ENCODE data around the gene PCBD2.

Gene PCBD2

DNA sequence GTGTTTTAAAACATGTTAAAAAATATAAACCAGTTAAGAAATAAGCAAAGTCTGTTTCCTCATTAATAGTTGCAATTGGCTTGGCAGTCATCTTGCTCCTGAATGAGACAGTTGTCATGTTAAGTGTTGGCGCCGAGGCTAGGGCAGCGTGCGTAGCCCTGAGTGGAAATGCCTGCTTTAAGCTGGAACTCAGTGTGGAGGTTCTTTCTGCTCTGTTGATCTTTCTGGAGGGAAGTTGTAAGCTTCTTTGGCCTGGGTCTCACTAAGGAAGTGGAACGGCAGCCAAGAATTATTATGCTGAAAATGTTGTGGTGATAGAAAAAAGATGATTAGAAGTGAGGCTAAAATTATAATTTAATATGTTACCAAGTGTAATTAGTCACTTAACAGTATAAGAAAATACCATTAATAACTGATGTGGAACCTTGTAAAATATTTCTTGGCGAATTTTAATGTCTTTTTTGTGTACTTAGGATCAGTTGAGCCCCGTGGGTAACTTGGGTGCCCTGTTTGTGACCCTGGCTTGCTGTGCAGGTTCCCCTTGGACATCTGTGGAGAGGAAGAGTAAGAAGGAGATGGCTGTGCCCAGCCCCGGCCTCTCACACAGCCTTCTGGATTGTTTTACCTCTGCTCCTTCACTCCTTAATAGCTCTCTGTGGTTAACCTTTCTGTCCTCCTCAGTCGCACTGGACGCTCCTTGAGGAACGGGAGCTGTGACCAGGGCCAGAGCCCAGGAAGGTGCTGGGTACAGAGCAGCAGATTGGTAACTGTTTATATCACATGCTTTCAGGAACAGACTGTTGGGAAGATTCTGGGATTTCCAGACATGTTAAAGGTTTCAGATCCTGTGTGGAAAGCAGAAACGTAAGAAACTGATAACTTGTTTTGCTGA is 31.0 kb downstream of the PCBD2 start:
- H3K4me3 ChIP-seq (ENCODE audit: low read depth, low read length) = no peak overlapping the region
- TF ChIP-seq MYC (IDR thresholded peaks at IDR 0.05; ENCODE audit: low read depth, low read length) = no peak
- TF ChIP-seq POLR2A (IDR thresholded peaks at IDR 0.05; ENCODE audit: extremely low read depth, insufficient read length) = no peak
- DNase-seq (ENCODE audit: low read depth) = no peak

DNA sequence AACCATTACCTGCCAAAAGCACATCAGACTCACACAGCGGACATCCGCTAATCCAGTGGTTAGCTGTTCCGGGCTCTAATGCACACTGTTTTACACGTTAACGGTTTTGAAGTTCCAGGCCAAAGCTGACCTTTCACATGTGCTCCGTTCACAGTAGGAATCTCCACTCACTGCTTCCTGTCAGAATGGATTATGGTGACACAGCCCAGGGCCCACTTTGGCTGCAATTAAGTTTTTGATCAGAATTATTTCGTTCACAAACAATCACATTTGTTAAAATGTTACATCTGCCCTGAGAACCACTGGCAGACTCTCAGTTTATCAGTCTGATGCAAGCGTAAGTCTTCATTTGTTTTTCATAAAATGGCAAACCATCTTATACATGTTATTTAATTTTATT is 32.6 kb downstream of the PCBD2 start:
- H3K4me3 ChIP-seq (ENCODE audit: low read depth, low read length) = no peak overlapping the region
- no peak for DNase-seq (ENCODE audit: low read depth)
- TF ChIP-seq, protein P1, sequence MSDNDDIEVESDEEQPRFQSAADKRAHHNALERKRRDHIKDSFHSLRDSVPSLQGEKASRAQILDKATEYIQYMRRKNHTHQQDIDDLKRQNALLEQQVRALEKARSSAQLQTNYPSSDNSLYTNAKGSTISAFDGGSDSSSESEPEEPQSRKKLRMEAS (IDR thresholded peaks at IDR 0.05; ENCODE audit: low read depth, low read length) = no peak
- TF ChIP-seq MYC (IDR thresholded peaks at IDR 0.05; ENCODE audit: low read depth, low read length) (no peak), POLR2A (IDR thresholded peaks at IDR 0.05; ENCODE audit: extremely low read depth, insufficient read length) (no peak)
- TF ChIP-seq, protein P2, sequence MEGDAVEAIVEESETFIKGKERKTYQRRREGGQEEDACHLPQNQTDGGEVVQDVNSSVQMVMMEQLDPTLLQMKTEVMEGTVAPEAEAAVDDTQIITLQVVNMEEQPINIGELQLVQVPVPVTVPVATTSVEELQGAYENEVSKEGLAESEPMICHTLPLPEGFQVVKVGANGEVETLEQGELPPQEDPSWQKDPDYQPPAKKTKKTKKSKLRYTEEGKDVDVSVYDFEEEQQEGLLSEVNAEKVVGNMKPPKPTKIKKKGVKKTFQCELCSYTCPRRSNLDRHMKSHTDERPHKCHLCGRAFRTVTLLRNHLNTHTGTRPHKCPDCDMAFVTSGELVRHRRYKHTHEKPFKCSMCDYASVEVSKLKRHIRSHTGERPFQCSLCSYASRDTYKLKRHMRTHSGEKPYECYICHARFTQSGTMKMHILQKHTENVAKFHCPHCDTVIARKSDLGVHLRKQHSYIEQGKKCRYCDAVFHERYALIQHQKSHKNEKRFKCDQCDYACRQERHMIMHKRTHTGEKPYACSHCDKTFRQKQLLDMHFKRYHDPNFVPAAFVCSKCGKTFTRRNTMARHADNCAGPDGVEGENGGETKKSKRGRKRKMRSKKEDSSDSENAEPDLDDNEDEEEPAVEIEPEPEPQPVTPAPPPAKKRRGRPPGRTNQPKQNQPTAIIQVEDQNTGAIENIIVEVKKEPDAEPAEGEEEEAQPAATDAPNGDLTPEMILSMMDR (IDR thresholded peaks at IDR 0.05; ENCODE audit: low read depth, low read length) = no peak

DNA sequence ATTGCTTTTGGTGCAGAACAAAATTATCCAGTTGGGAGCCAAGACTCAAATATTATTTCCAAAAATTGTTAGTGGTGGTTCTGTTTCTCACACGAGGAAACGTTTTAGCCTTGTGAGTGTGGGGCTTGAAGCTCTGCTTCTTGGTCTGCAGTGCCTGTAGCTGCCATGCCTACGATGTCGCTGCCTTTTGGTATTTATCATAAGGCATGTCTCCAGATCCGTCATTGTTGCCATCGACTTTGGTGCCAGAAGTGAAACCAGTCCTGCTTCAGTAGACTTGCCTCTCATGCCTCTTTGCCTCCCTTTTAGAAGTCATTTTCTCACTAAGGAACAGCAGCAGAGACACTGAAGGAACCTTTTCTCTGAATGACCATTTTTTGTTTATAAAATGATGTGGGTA is 33.1 kb downstream of the PCBD2 start:
- no peak overlapping the region for H3K4me3 ChIP-seq (ENCODE audit: low read depth, low read length)
- TF ChIP-seq POLR2A (IDR thresholded peaks at IDR 0.05; ENCODE audit: extremely low read depth, insufficient read length) (no peak), MYC (IDR thresholded peaks at IDR 0.05; ENCODE audit: low read depth, low read length) (no peak)
- TF ChIP-seq, protein P1 (IDR thresholded peaks at IDR 0.05; ENCODE audit: low read depth, low read length) = no peak
- TF ChIP-seq, protein P2 (IDR thresholded peaks at IDR 0.05; ENCODE audit: low read depth, low read length) = no peak

DNA sequence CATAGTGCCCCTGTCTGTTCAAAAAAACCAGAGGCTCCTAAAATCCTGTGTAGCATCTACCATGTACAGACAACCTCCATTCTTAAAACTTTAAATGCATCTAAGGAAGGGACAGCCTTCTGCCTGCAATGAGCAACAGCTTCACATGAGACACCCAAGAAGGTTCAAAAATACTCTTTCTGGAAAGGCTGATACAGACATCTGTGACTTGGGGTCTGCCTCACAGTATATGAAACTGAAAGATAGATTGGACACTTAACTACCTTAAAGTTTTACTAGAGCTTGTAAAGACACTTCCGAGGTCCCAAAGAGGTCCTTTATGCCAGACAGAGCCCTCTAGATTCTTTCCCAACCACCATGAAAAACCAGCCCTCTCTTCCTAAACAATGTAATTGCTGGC is 34.6 kb downstream of the PCBD2 start:
- DNase-seq (ENCODE audit: low read depth) = no peak

More for the DNA sequence above, 33.1 kb downstream of the PCBD2 start:
- DNase-seq (ENCODE audit: low read depth) = no peak

DNA sequence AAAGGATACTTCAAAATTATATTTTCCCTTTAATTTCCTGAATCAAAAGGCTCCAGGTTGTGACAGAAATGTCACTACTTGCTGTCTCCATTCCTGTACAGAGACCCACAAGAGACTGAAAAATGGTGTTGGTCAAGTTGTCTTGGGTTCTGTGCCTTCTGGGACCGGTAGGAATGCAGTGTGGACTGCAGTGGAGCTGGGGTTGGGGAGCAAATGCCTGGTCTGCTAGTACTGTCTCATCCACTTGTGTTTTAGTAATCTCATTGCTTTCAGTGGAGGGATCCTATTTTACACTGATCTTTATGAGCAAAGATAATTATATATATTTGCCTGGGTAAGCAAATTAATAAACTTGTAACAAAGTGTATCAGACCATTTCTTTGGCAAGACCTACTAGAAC is 38.6 kb downstream of the PCBD2 start:
- TF ChIP-seq, protein P2 (IDR thresholded peaks at IDR 0.05; ENCODE audit: low read depth, low read length) = no peak
- no peak for TF ChIP-seq MYC (IDR thresholded peaks at IDR 0.05; ENCODE audit: low read depth, low read length)
- no peak for TF ChIP-seq POLR2A (IDR thresholded peaks at IDR 0.05; ENCODE audit: extremely low read depth, insufficient read length)
- TF ChIP-seq, protein P1 (IDR thresholded peaks at IDR 0.05; ENCODE audit: low read depth, low read length) = no peak
- H3K4me3 ChIP-seq (ENCODE audit: low read depth, low read length) = no peak overlapping the region
- DNase-seq (ENCODE audit: low read depth) = no peak

More for the DNA sequence above, 34.6 kb downstream of the PCBD2 start:
- H3K4me3 ChIP-seq (ENCODE audit: low read depth, low read length) = no peak overlapping the region
- TF ChIP-seq, protein P2 (IDR thresholded peaks at IDR 0.05; ENCODE audit: low read depth, low read length) = no peak
- TF ChIP-seq MYC (IDR thresholded peaks at IDR 0.05; ENCODE audit: low read depth, low read length) = no peak
- TF ChIP-seq POLR2A (IDR thresholded peaks at IDR 0.05; ENCODE audit: extremely low read depth, insufficient read length) = no peak
- TF ChIP-seq, protein P1 (IDR thresholded peaks at IDR 0.05; ENCODE audit: low read depth, low read length) = no peak

DNA sequence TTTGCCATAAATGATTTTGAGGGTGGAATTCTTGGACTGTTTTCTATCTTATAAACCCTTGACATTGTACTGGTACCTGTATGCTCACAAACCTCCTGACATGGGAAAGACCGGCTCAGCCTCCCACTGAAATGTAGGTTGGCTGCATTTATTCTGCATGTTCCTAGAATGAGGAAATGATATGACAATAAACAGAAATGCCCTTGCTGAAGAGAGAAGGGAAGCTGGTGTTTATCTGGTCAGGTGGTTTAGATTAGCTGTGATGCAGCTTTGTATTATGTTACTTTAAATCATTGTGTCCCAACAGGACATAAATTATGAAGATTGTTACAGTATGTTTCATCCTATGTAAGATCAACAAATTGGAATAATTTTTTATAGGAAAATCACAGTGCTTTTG is 39.7 kb downstream of the PCBD2 start:
- no peak for DNase-seq (ENCODE audit: low read depth)
- no peak overlapping the region for H3K4me3 ChIP-seq (ENCODE audit: low read depth, low read length)
- TF ChIP-seq, protein P2 (IDR thresholded peaks at IDR 0.05; ENCODE audit: low read depth, low read length) = no peak
- no peak for TF ChIP-seq MYC (IDR thresholded peaks at IDR 0.05; ENCODE audit: low read depth, low read length)
- TF ChIP-seq, protein P1 (IDR thresholded peaks at IDR 0.05; ENCODE audit: low read depth, low read length) = no peak
- no peak for TF ChIP-seq POLR2A (IDR thresholded peaks at IDR 0.05; ENCODE audit: extremely low read depth, insufficient read length)

Data from NB4 (cell line).